Measurements from ENCODE around the gene PNKD. TPM values are rescaled to one million over a fixed set of nuclear protein-coding genes. Genes with fewer than 3 reads are reported as not detected.

Gene PNKD
- total RNA-seq, 2 experiments from 2014 or later: 66.3 to 74.5 TPM

GRCh38 chr2:218389333-218390150 lies 119.2 kb downstream of the PNKD start:
- POLR2A ChIA-PET: no interaction called here
- intact Hi-C loops (cut with micrococcal nuclease; ENCODE audit: unreplicated experiment): no loop called here
- CTCF ChIA-PET (ENCODE audit: unreplicated experiment): interaction anchor here (0.6 kb wide), 1 partner anchor 999 kb away, joined by 3 read pairs; no protein-coding TSS in a partner anchor
- no peak overlapping the region for H3K4me3 ChIP-seq (ENCODE audit: low read depth, low read length, poor library complexity, severe bottlenecking)
- no peaks in the 10 kb centered on the region for H3K9me2 ChIP-seq (ENCODE audit: insufficient read depth, low read length)
- no peak overlapping the region for H3K4me2 ChIP-seq (ENCODE audit: low read length)
- no peaks in the 10 kb centered on the region for H3K9me3 ChIP-seq (ENCODE audit: low read length)
- H3K4me1 ChIP-seq (ENCODE audit: insufficient read depth, low read length, poor library complexity, severe bottlenecking): peaks cover 9% of the 10 kb centered on the region
- no peaks in the 10 kb centered on the region for H3K79me2 ChIP-seq (ENCODE audit: insufficient read depth, low read depth, low read length)
- H4K20me1 ChIP-seq (ENCODE audit: insufficient read depth, low read length): no peaks in the 10 kb centered on the region
- no peaks in the 10 kb centered on the region for H3K36me3 ChIP-seq (ENCODE audit: insufficient read depth, low read length)
- BruUV-seq (replicated peaks): no TSS peak
- H2AFZ ChIP-seq (ENCODE audit: low read length): no peak overlapping the region
- TF ChIP-seq CTCF (conservative IDR thresholded peaks at IDR 0.05; ENCODE audit: low read length) (no peak), EZH2phosphoT487 (IDR thresholded peaks at IDR 0.05; ENCODE audit: borderline replicate concordance, low read depth, low read length) (no peak)
- no peak overlapping the region for H3K27ac ChIP-seq (ENCODE audit: low read depth, low read length, poor library complexity, severe bottlenecking)
- DNase-seq (ENCODE audit: low spot score): no peak

- H4K20me1 ChIP-seq (ENCODE audit: insufficient read depth, low read length): no peaks in the 10 kb centered on the region
- H2AFZ ChIP-seq (ENCODE audit: low read length): no peak overlapping the region
- BruUV-seq (replicated peaks): no TSS peak
- peaks cover 21% of the 10 kb centered on the region for H3K4me1 ChIP-seq (ENCODE audit: insufficient read depth, low read length, poor library complexity, severe bottlenecking)
- TF ChIP-seq EZH2phosphoT487 (IDR thresholded peaks at IDR 0.05; ENCODE audit: borderline replicate concordance, low read depth, low read length) (no peak), CTCF (conservative IDR thresholded peaks at IDR 0.05; ENCODE audit: low read length) (no peak)
- no peak for DNase-seq (ENCODE audit: low spot score)
- ChIA-PET POLR2A (interaction anchor here (1.2 kb wide), 1 partner anchor 17 kb away, joined by 3 read pairs; no protein-coding TSS in a partner anchor), CTCF (ENCODE audit: unreplicated experiment) (no interaction called here)
- H3K27ac ChIP-seq (ENCODE audit: low read depth, low read length, poor library complexity, severe bottlenecking): no peak overlapping the region
- no peak overlapping the region for H3K4me2 ChIP-seq (ENCODE audit: low read length)
- H3K79me2 ChIP-seq (ENCODE audit: insufficient read depth, low read depth, low read length): no peaks in the 10 kb centered on the region
- intact Hi-C loops (cut with micrococcal nuclease; ENCODE audit: unreplicated experiment): no loop called here
- no peaks in the 10 kb centered on the region for H3K9me2 ChIP-seq (ENCODE audit: insufficient read depth, low read length)
- H3K36me3 ChIP-seq (ENCODE audit: insufficient read depth, low read length): no peaks in the 10 kb centered on the region
- no peak overlapping the region for H3K4me3 ChIP-seq (ENCODE audit: low read depth, low read length, poor library complexity, severe bottlenecking)
- H3K9me3 ChIP-seq (ENCODE audit: low read length): no peaks in the 10 kb centered on the region
Measured at GRCh38 chr2:218391202-218391601, 120.9 kb downstream of the PNKD start.

- ChIA-PET CTCF (ENCODE audit: unreplicated experiment) (interaction anchor here (0.9 kb wide), 1 partner anchor 120 kb away, joined by 3 read pairs; no protein-coding TSS in a partner anchor), POLR2A (interaction anchor here (0.7 to 1.8 kb wide), 5 partner anchors 13 to 96 kb away, joined by 3 to 7 read pairs (median 4); no protein-coding TSS in a partner anchor)
- no peak overlapping the region for H3K4me2 ChIP-seq (ENCODE audit: low read length)
- no peaks in the 10 kb centered on the region for H3K9me2 ChIP-seq (ENCODE audit: insufficient read depth, low read length)
- no peaks in the 10 kb centered on the region for H4K20me1 ChIP-seq (ENCODE audit: insufficient read depth, low read length)
- no peak overlapping the region for H3K4me3 ChIP-seq (ENCODE audit: low read depth, low read length, poor library complexity, severe bottlenecking)
- TF ChIP-seq CTCF (conservative IDR thresholded peaks at IDR 0.05; ENCODE audit: low read length): no peak
- TF ChIP-seq EZH2phosphoT487 (IDR thresholded peaks at IDR 0.05; ENCODE audit: borderline replicate concordance, low read depth, low read length): no peak
- H3K4me1 ChIP-seq (ENCODE audit: insufficient read depth, low read length, poor library complexity, severe bottlenecking): peaks cover 32% of the 10 kb centered on the region
- intact Hi-C loops (cut with micrococcal nuclease; ENCODE audit: unreplicated experiment): no loop called here
- no TSS peak for BruUV-seq (replicated peaks)
- no peaks in the 10 kb centered on the region for H3K9me3 ChIP-seq (ENCODE audit: low read length)
- no peaks in the 10 kb centered on the region for H3K79me2 ChIP-seq (ENCODE audit: insufficient read depth, low read depth, low read length)
- H3K36me3 ChIP-seq (ENCODE audit: insufficient read depth, low read length): no peaks in the 10 kb centered on the region
- no peak overlapping the region for H3K27ac ChIP-seq (ENCODE audit: low read depth, low read length, poor library complexity, severe bottlenecking)
- H2AFZ ChIP-seq (ENCODE audit: low read length): no peak overlapping the region
- no peak for DNase-seq (ENCODE audit: low spot score)
Measured at GRCh38 chr2:218392459-218392858, 122.1 kb downstream of the PNKD start.
